HG03097 (cell line): Measurements from ENCODE around the gene LY9.

Experiments used
- ATAC-seq: cut with Tn5 transposase; IDR thresholded peaks from one replicate; pipeline ENCODE4 v1.9.1; 2021; ENCODE audit not compliant: unreplicated experiment, low FRiP score

Gene LY9

GRCh38 chr1:160795951-160796383 is at the start of gene LY9:
Gene LY9, plus strand, starts transcription at chr1:160796174. Its CDS starts 14 bp downstream, at chr1:160796188.
- ATAC-seq = peak; percentile 71

GRCh38 chr1:160746836-160747500 is 49.0 kb upstream of the LY9 start:
- ATAC-seq = no peak

- ATAC-seq = no peak
These were observed 48.3 kb upstream of the LY9 start for GRCh38 chr1:160747717-160748116.

DNA sequence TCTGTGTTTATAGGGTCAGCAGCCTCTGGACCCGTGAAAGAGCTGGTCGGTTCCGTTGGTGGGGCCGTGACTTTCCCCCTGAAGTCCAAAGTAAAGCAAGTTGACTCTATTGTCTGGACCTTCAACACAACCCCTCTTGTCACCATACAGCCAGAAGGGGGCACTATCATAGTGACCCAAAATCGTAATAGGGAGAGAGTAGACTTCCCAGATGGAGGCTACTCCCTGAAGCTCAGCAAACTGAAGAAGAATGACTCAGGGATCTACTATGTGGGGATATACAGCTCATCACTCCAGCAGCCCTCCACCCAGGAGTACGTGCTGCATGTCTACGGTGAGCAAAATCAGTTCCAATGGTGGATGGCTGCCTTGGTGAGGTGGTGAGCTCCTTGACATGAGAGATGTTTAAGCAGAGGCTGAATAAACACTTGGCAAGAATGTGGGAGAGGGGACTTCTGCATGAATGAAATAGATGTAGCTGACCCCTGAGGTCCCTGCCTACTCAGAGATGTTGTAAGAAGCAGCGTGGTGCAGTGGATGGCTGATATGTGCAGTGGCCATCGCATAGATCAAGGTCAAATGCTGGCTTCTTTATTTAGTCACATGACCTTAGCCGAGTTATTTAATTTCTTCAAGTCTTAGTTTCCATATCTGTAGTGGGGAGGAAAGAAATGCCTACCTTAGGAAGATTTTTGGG is 47.6 kb upstream of the LY9 start:
- ATAC-seq = no peak

DNA sequence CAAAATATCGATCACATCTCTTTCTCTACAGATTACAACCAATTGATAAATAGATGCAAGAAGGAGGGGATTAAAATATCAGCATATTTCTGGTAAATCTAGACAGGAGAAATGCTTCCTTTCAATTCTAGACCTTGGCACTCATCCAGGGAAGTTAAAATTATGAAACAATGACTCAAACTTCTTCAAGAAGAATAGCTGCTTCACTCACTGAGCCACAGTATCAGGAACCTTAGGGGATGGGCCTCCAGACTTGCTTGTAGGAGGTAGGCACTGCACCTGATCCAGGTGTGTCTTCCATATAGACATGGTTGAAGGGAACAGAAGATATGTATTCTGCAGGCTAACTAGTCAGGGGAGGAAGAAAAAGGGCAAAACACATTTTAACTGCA is 47.1 kb upstream of the LY9 start:
- ATAC-seq = no peak

GRCh38 chr1:160750608-160751007 is 45.4 kb upstream of the LY9 start:
- ATAC-seq = no peak

DNA sequence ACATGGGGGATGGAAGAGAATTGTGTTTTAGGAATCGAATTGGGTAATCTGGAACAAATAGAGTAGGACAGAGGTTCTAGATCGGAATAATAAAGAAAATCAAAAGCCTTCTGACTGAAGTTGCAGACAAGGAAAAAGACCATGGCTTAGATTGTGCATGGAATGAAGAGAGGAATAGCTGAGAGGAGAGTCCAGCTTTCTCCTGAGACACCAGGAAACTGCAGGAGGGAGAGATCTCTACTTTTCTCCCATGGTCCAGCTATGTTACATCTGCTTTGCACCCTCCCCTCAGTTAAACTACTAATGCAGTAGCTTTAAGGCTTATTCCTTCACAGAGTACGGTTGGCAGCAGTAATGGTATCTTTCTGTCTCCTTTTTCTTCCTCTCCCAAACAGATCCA is 43.6 kb upstream of the LY9 start:
- ATAC-seq = no peak

DNA sequence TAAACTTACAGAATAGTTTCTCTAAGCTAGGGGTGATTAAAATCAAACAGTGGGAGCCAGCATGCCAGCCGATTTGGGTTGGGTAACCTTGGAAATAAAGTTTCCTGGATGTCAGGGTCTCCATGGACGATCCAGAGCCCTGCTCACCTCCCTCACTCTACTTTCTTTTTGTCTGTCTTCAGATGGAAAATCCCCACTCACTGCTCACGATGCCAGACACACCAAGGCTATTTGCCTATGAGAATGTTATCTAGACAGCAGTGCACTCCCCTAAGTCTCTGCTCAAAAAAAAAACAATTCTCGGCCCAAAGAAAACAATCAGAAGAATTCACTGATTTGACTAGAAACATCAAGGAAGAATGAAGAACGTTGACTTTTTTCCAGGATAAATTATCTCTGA is 43.0 kb upstream of the LY9 start:
- no peak for ATAC-seq

GRCh38 chr1:160753594-160753993 is 42.4 kb upstream of the LY9 start:
- no peak for ATAC-seq

DNA sequence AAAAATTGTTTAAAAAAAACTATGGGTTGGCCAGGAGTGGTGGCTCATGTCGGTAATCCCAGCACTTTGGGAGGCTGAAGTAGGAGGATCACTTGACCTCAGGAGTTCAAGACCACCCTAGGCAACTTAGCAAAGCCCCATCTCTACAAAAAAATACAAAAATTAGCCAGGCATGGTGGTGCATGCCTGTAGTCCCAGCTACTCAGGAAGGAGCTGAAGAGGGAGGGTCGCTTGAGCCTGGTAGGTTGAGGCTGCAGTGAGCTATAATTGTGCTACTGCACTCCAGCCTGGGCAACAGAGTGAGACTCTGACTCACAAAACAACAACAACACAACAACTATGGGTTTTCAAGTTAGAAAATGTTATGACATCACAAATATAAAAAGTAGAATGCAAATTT is 40.5 kb upstream of the LY9 start:
- no peak for ATAC-seq

- ATAC-seq = peak; percentile 34
These were observed 39.8 kb upstream of the LY9 start for GRCh38 chr1:160755911-160756848.

- ATAC-seq = no peak
These were observed 39.1 kb upstream of the LY9 start for GRCh38 chr1:160756849-160757201.

GRCh38 chr1:160758521-160758920 is 37.5 kb upstream of the LY9 start:
- ATAC-seq = no peak

DNA sequence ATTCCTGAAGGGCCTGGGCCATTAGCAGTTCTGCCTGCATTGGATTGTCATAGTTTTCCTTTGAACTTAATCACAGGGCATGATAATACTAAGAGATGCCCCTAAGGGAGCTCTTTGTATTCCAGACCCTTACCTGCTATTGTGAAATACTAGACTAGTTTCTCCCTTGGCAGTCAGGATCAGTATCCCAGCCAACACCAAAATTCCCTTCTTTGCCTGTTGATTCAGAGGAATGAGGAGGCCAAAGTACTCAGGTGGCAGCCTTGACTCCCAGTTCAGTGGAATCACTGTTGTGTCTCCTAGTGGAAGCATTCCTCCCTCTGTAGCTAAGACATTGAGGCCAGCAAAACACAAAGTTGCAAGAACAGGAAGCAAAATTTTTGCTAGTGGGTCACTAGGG is 36.2 kb upstream of the LY9 start:
- no peak for ATAC-seq

DNA sequence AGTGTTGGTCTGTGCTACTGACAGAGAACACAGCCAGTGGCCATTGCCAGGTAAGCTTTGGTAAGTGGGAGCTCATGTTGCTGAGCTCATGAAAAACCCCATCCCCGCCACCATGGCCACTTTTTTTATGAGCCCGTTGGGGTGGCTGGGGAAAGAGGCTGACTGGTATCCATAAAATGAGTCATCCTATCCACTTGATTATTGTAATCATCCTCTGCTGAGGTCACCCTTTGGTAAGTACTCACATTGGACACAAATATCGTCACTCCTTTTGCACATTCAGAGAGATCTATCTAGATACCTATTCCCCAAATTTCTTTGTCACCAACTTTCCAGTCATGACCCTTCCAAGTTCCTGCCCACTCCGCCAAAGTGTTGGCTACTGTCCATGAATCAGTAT is 34.9 kb upstream of the LY9 start:
- no peak for ATAC-seq

- ATAC-seq = no peak
These were observed 34.1 kb upstream of the LY9 start for GRCh38 chr1:160761886-160762285.

DNA sequence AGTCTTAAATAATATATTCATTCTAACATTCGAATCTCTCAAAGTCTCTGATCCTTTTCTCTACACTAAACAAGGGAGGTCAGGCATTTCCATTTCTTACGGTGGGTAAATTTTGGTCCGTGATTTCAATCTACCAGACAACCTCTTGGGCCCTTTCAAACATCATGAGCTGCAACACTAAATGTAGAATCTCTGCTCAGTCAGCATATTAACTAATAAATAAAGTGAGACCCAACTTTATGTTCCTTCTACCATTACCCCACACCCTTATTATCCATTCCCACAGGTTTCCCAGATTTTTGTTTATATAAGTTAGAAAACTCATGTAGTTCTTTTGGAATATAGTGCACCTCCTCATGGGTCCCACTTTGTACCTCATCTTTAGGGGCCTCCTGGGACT is 32.0 kb upstream of the LY9 start:
- ATAC-seq = no peak

- ATAC-seq = peak; percentile 32
These were observed 28.3 kb upstream of the LY9 start for GRCh38 chr1:160767395-160768294.

- ATAC-seq = peak; percentile 82
These were observed 27.7 kb upstream of the LY9 start for GRCh38 chr1:160768295-160768657.

- ATAC-seq = no peak
These were observed 23.6 kb upstream of the LY9 start for GRCh38 chr1:160772331-160772730.
